Omental fat pad (tissue), 4 donors: ENCODE data around the gene GPHN. TPM values are rescaled to one million over a fixed set of nuclear protein-coding genes. Genes with fewer than 3 reads are reported as not detected.

ENCODE experiments used
- ATAC-seq: fragments of 150-250 bp; one replicate; pipeline ENCODE4 v1.9.1; 2016; ENCODE audit warnings: mild to moderate bottlenecking, moderate library complexity; ENCODE audit not compliant: low FRiP score
- DNase-seq: peaks from one replicate; pipeline ENCODE4 v3.0.0-alpha.2; 2019; ENCODE audit warnings: low spot score
- total RNA-seq, 4 donors: library from RNA; depleted of rRNA; stranded (reverse); fragments of >200 nt; gene quantifications; one replicate each; pipeline ENCODE4 v1.1.0, GENCODE V29; 2016
- TF ChIP-seq, protein P1 (sequence below), 3 donors: fragments of 450-650 bp; IDR thresholded peaks; one replicate each; pipeline ENCODE4 v1.5.1; 2016 to 2017; ENCODE audit warnings: antibody characterized with exemption in 3 of 3, mild to moderate bottlenecking in 3 of 3, moderate library complexity in 2 of 3

GPHN gene
- total RNA-seq, 4 donors from 2014 or later, result 8.0 to 27.6 (median 18.7) TPM

DNA sequence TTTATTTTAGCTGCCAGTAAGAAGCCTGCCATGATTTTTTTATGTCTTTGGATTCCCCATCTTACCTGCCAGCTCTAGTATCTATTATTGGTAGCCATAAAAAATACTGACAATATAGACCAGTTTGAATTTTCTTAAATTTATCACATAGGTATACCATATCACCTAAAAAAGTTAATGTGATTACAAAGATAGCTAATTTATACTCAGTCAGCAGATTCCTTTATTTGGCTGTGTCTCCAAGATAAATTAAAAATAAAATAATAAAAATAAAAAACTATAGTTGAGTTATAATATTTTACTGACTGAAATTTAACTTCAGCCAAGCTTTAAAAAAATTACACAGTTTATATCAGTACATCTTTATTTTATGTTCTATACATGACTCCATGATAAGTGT, 128.3 kb downstream of the GPHN start:
- TF ChIP-seq, protein P1, sequence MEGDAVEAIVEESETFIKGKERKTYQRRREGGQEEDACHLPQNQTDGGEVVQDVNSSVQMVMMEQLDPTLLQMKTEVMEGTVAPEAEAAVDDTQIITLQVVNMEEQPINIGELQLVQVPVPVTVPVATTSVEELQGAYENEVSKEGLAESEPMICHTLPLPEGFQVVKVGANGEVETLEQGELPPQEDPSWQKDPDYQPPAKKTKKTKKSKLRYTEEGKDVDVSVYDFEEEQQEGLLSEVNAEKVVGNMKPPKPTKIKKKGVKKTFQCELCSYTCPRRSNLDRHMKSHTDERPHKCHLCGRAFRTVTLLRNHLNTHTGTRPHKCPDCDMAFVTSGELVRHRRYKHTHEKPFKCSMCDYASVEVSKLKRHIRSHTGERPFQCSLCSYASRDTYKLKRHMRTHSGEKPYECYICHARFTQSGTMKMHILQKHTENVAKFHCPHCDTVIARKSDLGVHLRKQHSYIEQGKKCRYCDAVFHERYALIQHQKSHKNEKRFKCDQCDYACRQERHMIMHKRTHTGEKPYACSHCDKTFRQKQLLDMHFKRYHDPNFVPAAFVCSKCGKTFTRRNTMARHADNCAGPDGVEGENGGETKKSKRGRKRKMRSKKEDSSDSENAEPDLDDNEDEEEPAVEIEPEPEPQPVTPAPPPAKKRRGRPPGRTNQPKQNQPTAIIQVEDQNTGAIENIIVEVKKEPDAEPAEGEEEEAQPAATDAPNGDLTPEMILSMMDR (IDR thresholded peaks at IDR 0.05), result no peak
- DNase-seq, result no peak
- ATAC-seq, result no peak

DNA sequence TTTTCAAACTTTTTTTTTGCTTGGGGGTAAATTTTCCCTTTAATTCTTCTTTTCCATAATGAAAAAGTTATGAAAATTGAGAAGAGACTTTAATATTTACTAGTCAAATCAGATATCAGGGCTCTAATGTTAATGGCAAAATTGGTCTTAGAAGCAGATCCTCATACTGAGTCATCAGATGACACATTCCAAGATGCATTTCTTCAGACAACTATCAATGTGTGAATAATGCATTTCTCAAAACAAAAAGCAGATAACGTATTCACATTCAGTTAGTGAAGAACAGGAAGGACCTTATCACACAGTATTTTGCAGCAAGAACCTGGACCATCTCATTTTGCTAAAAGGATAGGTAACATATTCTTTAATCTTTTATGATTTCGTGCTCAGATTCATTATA, 130.7 kb downstream of the GPHN start:
- DNase-seq (no peak), ATAC-seq (no peak)
- TF ChIP-seq, protein P1 (IDR thresholded peaks at IDR 0.05), result no peak

DNA sequence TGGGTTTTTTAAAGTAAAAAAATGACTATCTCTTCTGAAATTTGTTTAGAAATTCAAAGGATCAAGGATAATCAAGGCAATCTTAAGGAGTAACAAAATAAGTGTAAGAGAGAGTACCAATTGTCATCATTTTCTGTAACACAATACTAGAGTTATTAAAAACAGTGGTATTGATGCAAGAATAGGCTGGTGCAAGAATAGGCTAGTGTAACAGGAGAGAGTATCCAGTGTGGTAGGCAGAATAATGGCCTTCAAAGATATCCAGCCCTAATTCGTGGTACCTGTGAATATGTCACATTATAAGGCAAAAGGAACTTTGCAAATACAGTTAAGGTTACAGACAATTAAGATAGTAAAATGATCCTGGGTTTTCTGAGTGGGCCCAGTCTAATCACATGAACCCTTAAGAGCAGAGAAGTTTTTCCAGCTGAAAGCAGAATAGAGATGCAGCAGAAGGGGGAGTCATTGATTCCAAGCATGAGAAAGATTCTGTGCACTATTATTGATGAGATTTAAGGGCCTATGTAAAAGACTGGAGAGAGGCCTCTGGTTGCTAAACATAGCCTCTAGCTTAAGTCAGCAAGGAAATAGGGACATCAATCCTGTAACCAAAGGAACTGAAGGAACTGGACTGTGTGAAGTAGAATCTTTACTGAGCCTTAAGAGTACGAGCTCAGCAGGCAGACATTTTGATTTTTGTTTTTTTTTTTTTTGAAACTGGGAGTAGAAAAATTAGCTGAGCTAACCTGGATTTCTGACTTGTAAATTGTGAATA, 134.1 kb downstream of the GPHN start:
- TF ChIP-seq, protein P1 (IDR thresholded peaks at IDR 0.05), result no peak
- DNase-seq (no peak), ATAC-seq (no peak)

GRCh38 chr14:66643344-66643743, 135.4 kb downstream of the GPHN start:
- TF ChIP-seq, protein P1 (IDR thresholded peaks at IDR 0.05), result no peak
- no peak for ATAC-seq
- no peak for DNase-seq

DNA sequence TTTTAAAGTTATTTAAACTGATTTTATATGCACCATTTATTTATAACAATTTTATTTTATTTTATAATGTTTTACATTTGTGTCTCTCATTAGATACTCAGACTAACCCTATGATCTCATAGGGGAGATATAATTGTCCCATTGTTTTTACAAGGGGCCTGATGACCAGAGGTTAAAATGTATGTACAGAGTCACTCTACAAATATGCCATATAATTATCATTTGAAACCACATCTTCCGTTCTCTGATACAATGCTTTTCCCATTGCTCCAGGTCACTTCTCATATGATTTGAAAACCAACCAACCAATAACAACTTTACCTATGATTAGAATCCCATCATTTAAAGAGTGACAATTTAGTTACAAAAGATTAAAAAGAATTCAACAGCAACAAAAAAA, 137.8 kb downstream of the GPHN start:
- TF ChIP-seq, protein P1 (IDR thresholded peaks at IDR 0.05), result no peak
- DNase-seq (no peak), ATAC-seq (no peak)

- TF ChIP-seq, protein P1 (IDR thresholded peaks at IDR 0.05), result no peak
- ATAC-seq, result no peak
- no peak for DNase-seq
These were observed 141.6 kb downstream of the GPHN start for GRCh38 chr14:66649498-66649897.

DNA sequence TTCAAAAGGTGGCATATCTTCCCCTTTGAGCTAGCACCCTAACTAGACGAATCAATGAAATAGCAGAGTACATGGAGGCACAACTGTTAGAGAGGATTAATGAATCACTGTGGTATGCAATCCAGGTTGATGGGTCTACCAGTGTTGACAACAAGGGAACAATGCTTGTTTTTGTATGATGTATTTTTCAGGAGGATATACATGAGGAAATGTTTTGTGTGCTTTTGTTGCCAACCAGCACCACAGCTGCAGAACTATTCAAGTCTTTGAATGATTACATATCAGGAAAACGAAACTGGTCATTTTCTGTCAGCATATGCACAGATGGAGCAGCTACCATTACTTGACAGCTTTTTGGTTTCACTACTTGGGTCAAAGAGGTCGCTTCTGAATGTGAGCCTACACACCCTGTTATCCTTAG, 142.6 kb downstream of the GPHN start:
- ATAC-seq, result no peak
- no peak for DNase-seq
- TF ChIP-seq, protein P1 (IDR thresholded peaks at IDR 0.05), result no peak
